ENCODE measurements around the gene SORD.
"Not testable (repeated sequence)": the region's sequence is repeated elsewhere in the genome, so short reads cannot be mapped to it uniquely, and the experiment has no call there.

The SORD gene

GRCh38 chr15:45100884-45101625, 78.1 kb downstream of the SORD start:
- FAIRE-seq: no peak

GRCh38 chr15:45101749-45102148, 78.8 kb downstream of the SORD start:
- FAIRE-seq: no peak

- no peak for FAIRE-seq
Observed at GRCh38 chr15:45102226-45102625, 79.2 kb downstream of the SORD start.

GRCh38 chr15:45104170-45104569, 81.2 kb downstream of the SORD start:
- not testable (repeated sequence) for FAIRE-seq

GRCh38 chr15:45105586-45105985, 82.6 kb downstream of the SORD start:
- no peak for FAIRE-seq

GRCh38 chr15:45106002-45106790, 83.2 kb downstream of the SORD start:
- FAIRE-seq: no peak

- no peak for FAIRE-seq
Observed at GRCh38 chr15:45107941-45108630, 85.1 kb downstream of the SORD start.

GRCh38 chr15:45110256-45110820, 87.3 kb downstream of the SORD start:
- FAIRE-seq: no peak

GRCh38 chr15:45111390-45112142, 88.6 kb downstream of the SORD start:
- no peak for FAIRE-seq

GRCh38 chr15:45112143-45112590, 89.2 kb downstream of the SORD start:
- no peak for FAIRE-seq

GRCh38 chr15:45112591-45113379, 89.8 kb downstream of the SORD start:
- FAIRE-seq: no peak

GRCh38 chr15:45113380-45113990, 90.5 kb downstream of the SORD start:
- no peak for FAIRE-seq

- FAIRE-seq: no peak
Observed at GRCh38 chr15:45114076-45114750, 91.2 kb downstream of the SORD start, which contains the start of the genes DUOX2 and DUOXA2. Gene DUOX2 (minus strand): TSS chr15:45114172. CDS start chr15:45113411, 761 bp downstream. Gene DUOXA2 (plus strand): TSS chr15:45114326. CDS start chr15:45114606, 280 bp downstream.

GRCh38 chr15:45114751-45115085, 91.7 kb downstream of the SORD start:
- FAIRE-seq: no peak

GRCh38 chr15:45115312-45115820, 92.4 kb downstream of the SORD start:
- FAIRE-seq: no peak

GRCh38 chr15:45116006-45116481, 93.0 kb downstream of the SORD start:
- FAIRE-seq: no peak

- FAIRE-seq: no peak
Observed at GRCh38 chr15:45116482-45117307, 93.7 kb downstream of the SORD start.

- no peak for FAIRE-seq
Observed at GRCh38 chr15:45117308-45118130, 94.5 kb downstream of the SORD start.

Data from G401.6 (cell line).